GM12878 (cell line): ENCODE data around the gene FPR1. TPM values are rescaled to one million over a fixed set of nuclear protein-coding genes. Genes with fewer than 3 reads are reported as not detected.

Experiments used
- ATAC-seq: fragments of 200-7000 bp; cut with Tn5 transposase; 3 replicates; pipeline ENCODE4 v1.9.1; 2020; ENCODE audit warnings: mild to moderate bottlenecking, moderate library complexity
- BruUV-seq: library from RNA; stranded (reverse); fragments of 400-500 nt; replicated peaks from 2 replicates; lab custom pipeline; 2021; lab: Mats Ljungman, UMichigan
- CTCF ChIA-PET: fragments of 300-600 bp; sonication (Branson Sonifier 250); formaldehyde crosslinking; extraction: SDS; loops from one replicate; lab custom pipeline; 2021; ENCODE audit warnings: inconsistent platforms; lab: Yijun Ruan, JAX
- POLR2A ChIA-PET: fragments of 350-600 bp; formaldehyde crosslinking; extraction: SDS; loops from one replicate; lab custom pipeline; 2021; ENCODE audit warnings: inconsistent platforms; lab: Charles Lee
- RAD21 ChIA-PET: fragments of 300-600 bp; sonication (Branson Sonifier 250); formaldehyde crosslinking; loops from one replicate; lab custom pipeline; 2023; ENCODE audit warnings: antibody characterized with exemption; ENCODE audit not compliant: unreplicated experiment; lab: Charles Lee
- SMC1A ChIA-PET: fragments of 300-600 bp; sonication (Branson Sonifier 250); formaldehyde crosslinking; loops from one replicate; lab custom pipeline; 2023; ENCODE audit not compliant: unreplicated experiment, uncharacterized antibody; lab: Charles Lee
- DNase-seq: peaks from one replicate; pipeline ENCODE4 v3.0.0-alpha.2; 2011; ENCODE audit warnings: low read depth, low spot score
- FAIRE-seq: peaks from 3 replicates; lab custom pipeline; 2011; peaks lifted over from hg19 to GRCh38; lab: Jason Lieb, UNC
- H2AFZ ChIP-seq: 2 replicates; pipeline ENCODE4 v1.6.0; 2011; ENCODE audit warnings: low read depth, low read length, control low read depth; ENCODE audit not compliant: control insufficient read depth
- H3K27ac ChIP-seq: 2 replicates; pipeline ENCODE4 v1.5.1; 2011; ENCODE audit warnings: control low read depth; ENCODE audit not compliant: control insufficient read depth, insufficient read depth
- H3K27me3 ChIP-seq, 2 experiments: replicated peaks in 1 of 2; 2 replicates each; pipeline versions ENCODE4 v1.6.0 to v1.6.1; 2011; ENCODE audit warnings: low read length in 1 of 2; ENCODE audit not compliant: control insufficient read depth in 2 of 2, insufficient read depth in 2 of 2
- H3K36me3 ChIP-seq, 2 experiments: 2 replicates each; pipeline ENCODE4 v1.5.1; 2011; ENCODE audit warnings: low read length in 1 of 2; ENCODE audit not compliant: control insufficient read depth in 2 of 2, insufficient read depth in 2 of 2
- H3K4me1 ChIP-seq: 2 replicates; pipeline ENCODE4 v1.6.1; 2011; ENCODE audit warnings: mild to moderate bottlenecking, low read length, moderate library complexity, mixed read lengths; ENCODE audit not compliant: control insufficient read depth, insufficient read depth
- H3K4me2 ChIP-seq: 2 replicates; pipeline ENCODE4 v1.6.0; 2011; ENCODE audit warnings: control low read depth; ENCODE audit not compliant: control insufficient read depth, insufficient read depth
- H3K4me3 ChIP-seq: fragments of 200-600 bp; sonication (generic); 2 replicates; pipeline ENCODE4 v1.5.1; 2016
- H3K79me2 ChIP-seq: 2 replicates; pipeline ENCODE4 v1.6.0; 2011; ENCODE audit warnings: low read length; ENCODE audit not compliant: control insufficient read depth, insufficient read depth
- H3K9ac ChIP-seq: 2 replicates; pipeline ENCODE4 v1.8.0; 2011; ENCODE audit warnings: low read length, control low read depth, mixed read lengths; ENCODE audit not compliant: control insufficient read depth, insufficient read depth
- H3K9me3 ChIP-seq: replicated peaks from 3 replicates; pipeline ENCODE4 v1.5.1; 2011; ENCODE audit warnings: mild to moderate bottlenecking, low read length; ENCODE audit not compliant: control insufficient read depth, insufficient read depth
- H4K20me1 ChIP-seq: 2 replicates; pipeline ENCODE4 v1.6.0; 2011; ENCODE audit not compliant: control insufficient read depth, insufficient read depth
- ASH2L ChIP-seq: fragments of 300-600, 200-600 bp; sonication (generic); IDR thresholded peaks from 2 replicates; pipeline ENCODE4 v1.6.1; 2017; ENCODE audit warnings: low read depth, mild to moderate bottlenecking, borderline replicate concordance
- BMI1 ChIP-seq: fragments of 450-650 bp; IDR thresholded peaks from 2 replicates; pipeline ENCODE4 v1.6.1; 2016; ENCODE audit warnings: mild to moderate bottlenecking, moderate library complexity, borderline replicate concordance
- BRCA1 ChIP-seq: IDR thresholded peaks from 2 replicates; pipeline ENCODE4 v1.6.1; 2011; ENCODE audit warnings: low read depth, low read length, improper control_type of control experiment
- IRF5 ChIP-seq: fragments of 450-650 bp; IDR thresholded peaks from 2 replicates; pipeline ENCODE4 v1.6.1; 2017; ENCODE audit warnings: borderline replicate concordance
- MAX ChIP-seq: IDR thresholded peaks from 2 replicates; pipeline ENCODE4 v1.6.1; 2012; ENCODE audit warnings: low read depth, low read length, improper control_type of control experiment
- MEF2A ChIP-seq: IDR thresholded peaks from 2 replicates; pipeline ENCODE4 v1.6.1; 2011; ENCODE audit warnings: low read depth, mild to moderate bottlenecking, low read length, moderate library complexity; ENCODE audit not compliant: insufficient read depth
- NKRF ChIP-seq: fragments of 450-650 bp; conservative IDR thresholded peaks from 2 replicates; pipeline ENCODE4 v1.6.1; 2017; ENCODE audit warnings: mild to moderate bottlenecking, moderate library complexity
- RAD51 ChIP-seq: fragments of 450-650 bp; IDR thresholded peaks from 2 replicates; pipeline ENCODE4 v1.6.1; 2016; ENCODE audit warnings: moderate library complexity, mild to moderate bottlenecking, inconsistent platforms
- ZNF384 ChIP-seq: IDR thresholded peaks from 2 replicates; pipeline ENCODE4 v1.6.1; 2012; ENCODE audit warnings: low read depth, mild to moderate bottlenecking, low read length, improper control_type of control experiment, borderline replicate concordance
- WGBS: methylation state at CpG from one replicate; pipeline ENCODE4 v1.1.6; 2016; ENCODE audit warnings: low lambda C conversion rate; ENCODE audit not compliant: insufficient replicate concordance, insufficient coverage; ENCODE audit errors: missing lambda C conversion rate; 5-methylcytosine and 5-hydroxymethylcytosine counted together
- in situ Hi-C: fragments of 300-500 bp; cut with MboI; formaldehyde crosslinking; loops from 9 replicates; pipeline ENCODE4 v1.14.3; 2018; ENCODE audit warnings: mixed read lengths
- intact Hi-C: fragments of 100-400 bp; cut with micrococcal nuclease; formaldehyde crosslinking; loops from one replicate; pipeline ENCODE4 v1.14.2; 2022; ENCODE audit not compliant: unreplicated experiment
- polyA plus RNA-seq, 11 experiments: library from polyadenylated mRNA; depleted of rRNA in 4 of 11; unstranded in 6 of 11; stranded (reverse) in 5 of 11; fragments of >200 nt; fragmentation: Nextera tagmentation in 4 of 11; fragmentation: Illumina TruSeq in 1 of 11; extraction: Ambion mirVana in 4 of 11; extraction: Trizol in 1 of 11; gene quantifications; 1 replicate in 1 of 11; 2 replicates in 10 of 11; pipeline versions ENCODE4 v1.2.1 to v1.2.3, GENCODE V29; 2011 to 2016; ENCODE audit warnings: inconsistent platforms in 2 of 11, missing spikeins in 2 of 11, low read depth in 1 of 11
- total RNA-seq, 4 experiments: library from RNA; depleted of rRNA in 3 of 4; stranded (reverse); fragments of >200 nt in 3 of 4; fragmentation: Illumina TruSeq in 1 of 4; extraction: Trizol in 1 of 4; gene quantifications; 2 replicates each; pipeline versions ENCODE4 v1.2.1 to v1.2.3, GENCODE V29; 2013 to 2021

The FPR1 gene
- total and polyA plus RNA-seq, 10 of the 15 experiments (the other 5 are each of a cell fraction or from before 2014, with no cell fraction given), result not detected

- in situ Hi-C loops (no loop called here), intact Hi-C loops (no loop called here)
- ATAC-seq (no peak), DNase-seq (no peak), FAIRE-seq (no peak)
- Histone ChIP-seq H3K4me3 (no peak overlapping the region), H3K79me2 (no peaks in the 10 kb centered on the region), H4K20me1 (no peaks in the 10 kb centered on the region), H2AFZ (no peak overlapping the region), H3K36me3 (no peaks in the 10 kb centered on the region), H3K4me2 (no peak overlapping the region), H3K4me1 (no peaks in the 10 kb centered on the region), H3K9me3 (peaks cover 7% of the 10 kb centered on the region; the same call in 2 of the 3 replicates), H3K27ac (no peak overlapping the region), H3K27me3 (no peaks in the 10 kb centered on the region), H3K9ac (no peak overlapping the region)
- RAD21 ChIA-PET, result interaction anchor here (1.4 kb wide), 1 partner anchor 127 kb away, joined by 3 read pairs; no protein-coding TSS in a partner anchor
- BruUV-seq, result no TSS peak
- WGBS, result 39% methylated on average over 6 of the region's 6 CpGs
- CTCF ChIA-PET, result interaction anchor here (1.6 kb wide), 1 partner anchor 123 kb away, joined by 3 read pairs; no protein-coding TSS in a partner anchor
- POLR2A ChIA-PET, result no interaction called here
- SMC1A ChIA-PET, result interaction anchor here (0.8 kb wide), 1 partner anchor 453 kb away, joined by 3 read pairs; no protein-coding TSS in a partner anchor
- TF ChIP-seq NKRF, result no peak
- peak; percentile 46; the same call in 1 of the 2 replicates for TF ChIP-seq RAD51
Observed at GRCh38 chr19:51784109-51784785, 32.6 kb upstream of the FPR1 start.

DNA sequence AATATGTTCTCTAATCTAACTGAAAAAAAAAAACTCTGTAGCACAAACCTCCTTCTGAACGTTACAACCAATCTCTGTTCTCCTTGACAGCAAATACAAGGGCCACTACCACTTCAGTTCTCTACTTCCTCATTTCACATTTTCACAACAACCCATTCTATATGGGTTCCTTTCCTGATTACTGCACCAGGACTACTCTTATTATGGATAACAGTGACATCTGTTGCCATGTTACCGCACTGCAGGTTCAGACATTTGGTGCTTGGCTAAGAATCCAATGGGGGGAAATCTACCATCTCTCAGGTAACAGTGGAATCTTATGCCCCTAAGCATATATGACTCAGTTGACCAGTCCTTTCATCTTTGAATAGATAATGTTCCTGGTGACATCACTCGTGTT, 31.7 kb upstream of the FPR1 start:
- peaks cover 7% of the 10 kb centered on the region; the same call in 2 of the 3 replicates for H3K9me3 ChIP-seq
- no peaks in the 10 kb centered on the region for H3K4me1 ChIP-seq
- intact Hi-C loops, result no loop called here
- H3K4me2 ChIP-seq, result no peak overlapping the region
- ChIA-PET RAD21 (no interaction called here), SMC1A (no interaction called here), CTCF (no interaction called here), POLR2A (no interaction called here)
- in situ Hi-C loops, result no loop called here
- H3K4me3 ChIP-seq, result no peak overlapping the region
- no peaks in the 10 kb centered on the region for H3K36me3 ChIP-seq
- DNase-seq (no peak), FAIRE-seq (no peak), ATAC-seq (no peak)
- H3K27ac ChIP-seq, result no peak overlapping the region
- no TSS peak for BruUV-seq
- H3K79me2 ChIP-seq, result no peaks in the 10 kb centered on the region
- no peak overlapping the region for H2AFZ ChIP-seq
- H4K20me1 ChIP-seq, result no peaks in the 10 kb centered on the region
- WGBS, result 23% methylated on average over 3 of the region's 3 CpGs
- no peaks in the 10 kb centered on the region for H3K27me3 ChIP-seq
- H3K9ac ChIP-seq, result no peak overlapping the region
- TF ChIP-seq ZNF384 (no peak), BRCA1 (no peak), IRF5 (no peak), BMI1 (no peak), MEF2A (no peak), MAX (no peak), ASH2L (no peak)
